HuH-7 (cell line): ENCODE results near the gene VAV3.

Experiments
- DNase-seq: peaks from one replicate; pipeline ENCODE4 v3.0.0; 2011; ENCODE audit warnings: low spot score

Gene VAV3

DNA sequence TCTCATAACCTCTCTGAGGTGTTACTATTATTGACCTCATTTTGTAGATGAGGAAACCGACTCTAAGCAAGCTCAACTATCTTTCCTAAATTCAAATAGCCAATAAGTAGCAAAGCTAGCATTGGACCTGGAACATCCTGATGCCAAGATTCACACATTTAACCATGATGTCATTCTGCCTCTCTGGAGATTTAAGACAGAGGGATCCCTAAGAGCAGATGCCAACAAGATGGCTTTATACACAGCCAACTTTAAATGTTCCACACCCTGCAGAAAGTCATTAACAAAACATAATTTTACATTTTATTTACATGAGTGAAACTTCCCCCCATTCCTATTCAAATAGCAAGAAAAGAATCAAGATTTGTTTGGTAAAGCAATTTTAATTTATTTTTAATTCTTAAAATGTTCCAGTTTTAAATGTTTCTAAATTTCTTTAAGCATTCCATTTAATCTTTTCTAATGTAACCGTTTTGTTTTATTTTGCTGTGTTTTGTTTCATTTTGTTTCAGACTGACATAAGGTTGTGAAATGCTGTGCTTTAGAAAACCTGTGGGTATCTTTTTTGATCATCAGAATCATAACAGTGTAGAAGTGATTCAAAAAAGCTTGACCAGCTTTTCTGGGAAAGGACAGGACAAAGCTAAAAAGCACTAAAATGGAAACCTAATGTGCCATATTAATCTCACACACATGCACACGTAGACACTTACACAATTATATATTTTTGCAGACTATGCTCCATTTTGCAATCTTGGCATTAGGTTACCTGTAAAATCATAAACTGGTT, 7.6 kb upstream of the VAV3 start:
- no peak for DNase-seq

DNA sequence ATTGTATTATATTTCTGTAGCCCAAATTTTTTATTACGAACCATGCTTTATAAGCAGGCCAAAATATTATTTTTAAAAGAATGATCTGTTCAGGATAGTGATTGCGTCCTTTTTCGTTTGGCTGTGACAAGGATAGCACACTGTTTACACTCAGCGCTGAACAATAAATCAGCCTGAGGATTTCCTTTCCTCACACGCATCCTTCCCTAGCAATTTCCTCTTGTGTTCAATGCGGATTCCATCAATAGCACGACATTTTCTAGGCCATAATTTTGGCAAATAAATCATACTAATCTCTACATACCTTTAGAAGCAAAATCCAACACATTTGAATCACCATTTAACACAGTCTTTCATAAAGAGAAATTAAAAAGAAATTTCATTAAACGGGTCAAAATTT, 1.6 kb upstream of the VAV3 start:
- no peak for DNase-seq

DNA sequence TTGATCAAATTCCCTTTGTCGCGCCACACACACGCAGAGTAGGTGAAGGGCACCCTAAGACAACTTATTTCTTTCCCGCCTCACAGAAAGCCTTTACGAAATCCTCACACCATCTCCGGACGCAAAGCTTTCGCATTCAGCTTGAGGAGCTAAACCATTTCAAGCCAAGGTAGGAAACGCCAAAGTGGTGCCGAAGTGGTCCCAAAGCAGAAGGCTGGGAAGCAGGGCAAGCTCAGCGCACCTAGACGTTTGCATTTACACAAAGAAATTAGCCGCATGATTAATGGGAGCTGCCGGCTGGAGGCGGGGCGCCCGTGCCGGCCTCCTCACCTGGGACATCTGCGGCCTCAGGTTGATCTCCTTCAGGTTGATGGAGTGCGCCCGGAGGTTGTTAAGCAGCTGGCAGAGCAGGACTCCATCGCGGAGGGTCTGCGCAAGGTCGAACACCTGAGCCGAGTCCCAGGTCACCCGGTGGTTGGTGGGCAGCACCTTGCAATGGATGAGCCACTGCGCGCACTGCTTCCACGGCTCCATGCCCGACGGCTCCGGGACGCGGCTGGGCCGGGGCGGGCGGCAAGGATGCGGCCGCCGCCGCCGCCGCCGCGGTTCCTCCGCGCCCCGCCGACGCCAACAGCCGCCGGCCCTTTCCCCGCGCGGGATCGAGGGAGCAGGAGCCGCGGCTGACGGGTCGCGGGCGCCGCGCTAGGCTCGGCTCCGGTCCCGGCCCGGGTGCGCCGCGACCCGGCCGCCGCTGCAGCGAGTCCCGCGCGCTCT, 457 bp downstream of the VAV3 start:
- DNase-seq: no peak

DNA sequence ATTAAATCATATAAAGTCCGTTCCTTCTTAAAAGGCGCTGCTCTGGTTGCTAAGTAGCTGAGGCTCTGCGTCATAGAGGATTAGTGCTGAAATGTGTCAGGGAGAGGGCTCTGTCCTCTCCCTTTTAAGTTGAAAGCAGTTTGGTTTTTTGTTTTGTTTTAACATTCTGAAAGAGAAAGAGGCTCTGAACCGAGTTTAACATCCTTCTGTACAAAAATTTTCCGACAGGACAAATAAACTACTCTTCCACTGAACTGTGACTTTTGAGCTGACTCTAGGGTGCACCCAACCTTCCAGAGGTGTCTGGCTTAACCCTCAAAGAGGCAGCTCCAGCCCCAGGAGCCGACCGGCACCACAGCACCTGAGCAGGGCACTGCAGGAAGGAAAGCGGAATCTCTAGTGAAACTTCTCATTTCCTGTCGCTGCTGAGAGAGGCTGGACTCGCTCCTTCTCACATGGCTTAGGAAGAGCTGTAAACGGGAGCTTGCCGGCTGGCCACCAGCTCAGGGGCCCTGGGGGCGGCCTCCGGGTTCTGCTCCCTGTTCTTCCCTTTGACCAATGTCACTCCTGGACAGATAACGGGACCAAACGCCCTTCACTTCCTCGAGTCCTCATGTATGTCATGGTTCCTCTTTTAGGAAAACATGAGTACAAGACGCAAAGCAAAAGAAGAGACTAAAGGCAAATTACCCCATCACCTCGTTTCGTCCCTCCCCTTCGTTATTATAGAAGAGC, 1.2 kb downstream of the VAV3 start:
- DNase-seq: no peak

DNA sequence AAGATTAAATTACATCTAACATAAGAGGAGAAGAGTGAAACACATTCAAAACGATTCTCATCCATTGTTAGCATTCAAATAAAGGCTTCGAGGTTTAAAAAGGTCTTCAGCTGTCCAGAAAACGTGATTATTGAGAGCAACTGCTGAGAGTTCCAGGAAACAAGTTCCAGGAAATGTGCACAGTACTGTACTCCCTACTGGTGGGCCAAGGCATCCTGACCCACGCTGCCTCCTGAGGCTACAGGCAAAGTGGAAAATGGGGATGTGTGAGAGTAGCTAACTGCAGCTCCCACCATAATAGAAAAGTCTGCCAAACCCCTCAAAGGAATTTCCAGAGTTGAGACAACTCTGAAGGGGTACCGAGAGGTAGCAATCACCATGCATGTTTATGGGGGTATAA, 2.0 kb downstream of the VAV3 start:
- no peak for DNase-seq

DNA sequence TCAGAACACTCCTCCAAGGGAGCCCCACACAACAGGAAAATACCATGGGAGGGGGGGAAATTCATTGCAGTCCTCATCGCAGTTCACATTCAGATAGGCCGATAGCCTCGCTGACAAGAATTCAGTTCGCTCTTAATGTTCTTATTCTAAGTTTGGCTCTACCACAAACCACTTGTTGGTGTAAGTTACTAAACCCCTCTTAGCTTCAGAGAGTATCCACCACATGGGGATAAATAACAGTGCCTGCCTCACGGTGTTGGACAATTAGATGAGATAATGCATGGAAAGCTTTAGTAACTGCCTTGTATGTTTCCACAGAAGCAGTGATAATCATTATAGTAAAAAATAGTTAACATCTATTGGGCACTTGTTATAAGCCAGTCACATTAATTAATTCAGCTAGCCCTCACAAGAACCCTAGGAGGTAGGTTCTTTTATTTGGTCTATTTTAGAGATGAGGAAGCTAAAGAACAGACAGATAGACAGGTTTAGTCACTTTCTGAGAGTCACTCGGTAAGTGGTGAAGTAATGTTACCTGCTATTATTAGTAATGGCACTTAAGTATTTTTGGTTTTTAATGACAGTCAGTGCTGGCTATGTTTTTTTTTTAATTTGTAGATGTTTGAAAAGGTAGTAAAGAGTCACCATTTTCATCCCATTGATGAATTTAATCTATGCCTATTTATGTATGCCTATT, 10.1 kb downstream of the VAV3 start:
- DNase-seq: no peak

DNA sequence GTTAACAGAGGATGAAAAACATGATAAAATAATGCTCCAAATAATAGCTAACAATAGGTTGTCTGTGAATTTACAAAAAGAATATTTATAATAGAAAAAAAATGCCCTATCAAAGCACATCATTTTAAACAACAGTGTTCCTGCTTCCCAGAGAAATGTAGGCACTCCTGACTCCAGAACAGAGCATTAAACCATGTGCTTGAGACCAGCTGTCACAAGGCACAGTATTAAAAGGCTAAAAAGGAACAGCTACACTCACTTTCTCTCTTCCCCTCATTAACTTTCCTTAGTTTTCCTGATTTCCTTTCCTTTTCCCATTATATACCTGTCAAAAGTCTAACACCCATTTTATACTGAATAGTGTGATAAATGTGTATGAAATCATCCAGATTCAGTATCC, 10.9 kb downstream of the VAV3 start:
- no peak for DNase-seq

DNA sequence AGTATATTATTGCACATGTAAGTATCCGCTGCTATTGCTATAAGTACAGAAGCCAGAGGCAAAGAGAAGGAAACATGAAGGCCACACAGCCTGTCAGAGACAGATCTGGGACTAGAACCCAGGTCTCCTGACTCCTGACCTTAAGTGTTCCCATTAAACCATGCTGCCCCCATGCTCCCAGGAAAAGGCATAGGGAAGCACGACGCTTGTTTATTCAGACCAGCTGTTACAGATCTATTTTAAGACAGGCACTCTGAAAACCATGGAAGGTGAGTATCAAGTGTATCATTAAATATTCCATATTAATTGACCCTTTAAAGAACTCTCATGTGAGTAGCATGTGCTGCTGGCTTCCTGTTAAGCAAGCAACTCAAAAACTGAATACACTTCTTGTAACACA, 11.4 kb downstream of the VAV3 start:
- no peak for DNase-seq

DNA sequence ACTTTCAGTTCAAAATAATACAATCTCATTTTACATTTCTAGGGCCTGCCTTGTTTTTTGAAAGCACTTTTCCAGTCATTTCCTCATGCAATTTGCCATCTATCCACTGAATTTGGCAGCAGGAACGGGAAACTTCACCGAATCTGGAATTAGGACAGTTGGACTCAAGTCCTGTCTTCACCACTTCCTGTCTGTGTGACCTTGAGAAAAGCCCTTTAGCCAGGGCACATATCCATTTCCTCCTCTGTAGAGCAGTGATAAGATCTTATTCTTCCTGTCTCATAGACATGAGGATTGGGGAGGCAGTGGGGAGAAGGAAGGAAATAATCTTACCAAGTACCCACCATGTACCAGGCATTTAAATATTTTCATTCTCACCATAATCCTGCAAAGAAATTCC, 12.0 kb downstream of the VAV3 start:
- no peak for DNase-seq

DNA sequence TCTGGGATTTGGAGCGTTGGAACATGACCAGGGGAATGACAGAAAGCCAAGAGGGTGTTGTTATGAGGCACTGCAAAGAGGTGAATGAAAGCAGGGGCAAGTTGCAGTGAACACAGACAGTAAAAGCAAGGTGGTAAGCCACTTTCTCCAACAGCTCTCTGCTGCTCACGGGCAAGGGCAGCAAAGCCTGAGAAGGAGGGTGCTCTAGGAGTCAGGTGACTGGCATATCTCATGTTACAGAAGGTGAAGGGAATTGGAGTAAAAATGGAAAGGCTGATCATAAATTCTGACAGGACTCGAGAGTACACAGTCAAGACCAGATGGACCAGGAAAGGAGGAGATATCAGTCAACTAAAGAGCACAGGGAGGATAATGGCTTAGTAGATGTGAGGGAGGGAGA, 14.5 kb downstream of the VAV3 start:
- DNase-seq: no peak

DNA sequence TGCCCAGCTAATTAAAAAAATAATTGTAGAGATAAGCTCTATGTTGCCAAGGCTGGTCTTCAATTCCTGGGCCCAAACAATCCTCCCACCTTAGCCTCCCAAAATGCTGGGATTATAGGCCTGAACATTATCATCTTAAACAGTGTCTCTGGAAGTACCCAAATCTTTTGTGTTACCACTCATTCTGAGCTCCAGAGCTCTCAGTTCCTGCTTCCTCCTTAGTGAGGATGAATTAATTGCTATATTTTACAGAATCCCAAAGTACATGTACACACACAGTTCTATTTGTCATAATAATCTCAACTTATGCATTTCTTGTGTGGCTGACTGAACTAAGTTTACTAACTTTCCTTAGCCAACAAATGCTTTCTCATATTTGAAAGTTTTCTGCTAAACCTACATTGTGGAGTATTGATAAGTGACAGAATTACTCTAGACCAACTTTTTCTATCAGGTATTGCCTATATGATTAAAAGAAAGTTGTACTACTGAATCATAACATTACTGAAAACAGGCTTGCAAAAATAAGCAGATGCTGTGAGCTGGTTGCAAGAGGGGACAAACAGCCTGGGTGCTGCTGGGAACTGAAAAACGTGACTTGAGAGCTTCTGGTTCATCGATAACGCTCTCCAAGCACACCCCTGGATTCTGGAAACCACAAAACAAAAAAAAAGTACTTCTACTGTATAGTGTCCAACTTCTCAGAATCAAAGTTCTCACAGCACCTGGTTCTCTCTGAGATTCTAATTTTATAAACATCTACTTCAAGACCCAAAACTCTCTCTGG, 15.3 kb downstream of the VAV3 start:
- DNase-seq: no peak

DNA sequence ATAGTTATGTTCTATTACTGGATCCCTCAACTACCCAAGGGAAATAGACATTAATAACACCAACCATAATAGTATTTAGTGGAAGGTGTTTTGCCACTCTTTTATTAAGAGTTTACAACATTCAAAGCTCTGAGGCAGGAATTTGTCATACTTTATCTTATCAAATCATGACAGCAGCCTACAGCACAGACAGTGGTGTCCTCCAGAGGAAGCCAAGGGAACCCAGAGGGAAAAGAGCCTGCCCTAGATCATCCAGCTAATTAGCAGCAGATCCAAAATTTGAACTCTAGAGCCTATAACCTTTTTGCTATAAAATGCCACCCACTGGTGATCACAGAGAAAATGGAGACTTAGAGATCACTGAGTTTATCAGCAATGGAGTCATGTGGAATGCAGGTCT, 18.2 kb downstream of the VAV3 start:
- DNase-seq: no peak

DNA sequence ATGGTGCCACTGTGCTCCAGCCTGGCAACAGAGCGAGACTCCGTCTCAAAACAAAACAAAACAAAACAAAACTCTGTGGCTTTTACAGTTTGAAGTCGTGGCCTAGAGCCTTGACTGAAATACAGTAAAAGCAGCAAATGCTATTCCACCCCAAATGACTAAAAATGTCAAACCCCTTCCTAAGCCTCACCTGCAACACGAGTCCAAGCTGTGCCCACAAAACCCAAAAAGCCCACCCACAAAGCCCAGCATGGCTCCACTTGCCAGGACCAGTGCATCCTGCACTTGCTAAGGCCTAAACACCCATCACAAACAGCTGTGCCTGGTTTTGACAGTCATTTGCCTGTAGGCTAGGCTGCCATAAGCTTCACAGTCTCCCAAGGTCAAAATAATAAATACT, 21.3 kb downstream of the VAV3 start:
- DNase-seq: no peak

DNA sequence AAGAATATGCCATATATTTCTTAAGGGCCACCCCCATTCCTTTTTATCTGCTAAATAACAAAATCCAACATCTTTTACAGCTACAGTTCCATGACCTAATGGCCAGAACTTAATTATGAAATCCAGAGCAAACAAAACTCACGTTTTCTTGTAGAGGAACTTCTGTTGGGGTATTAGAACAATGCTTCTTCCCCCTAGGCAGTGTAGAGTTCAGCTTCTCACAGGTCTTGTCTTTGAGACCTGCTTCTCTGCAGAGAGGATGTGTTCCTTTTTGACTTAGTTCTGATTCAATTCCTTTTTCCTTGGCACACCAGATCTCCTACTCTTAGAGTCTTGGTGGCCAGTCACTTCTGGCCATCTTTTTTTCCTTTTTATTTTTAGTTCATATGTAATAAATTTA, 22.2 kb downstream of the VAV3 start:
- no peak for DNase-seq

DNA sequence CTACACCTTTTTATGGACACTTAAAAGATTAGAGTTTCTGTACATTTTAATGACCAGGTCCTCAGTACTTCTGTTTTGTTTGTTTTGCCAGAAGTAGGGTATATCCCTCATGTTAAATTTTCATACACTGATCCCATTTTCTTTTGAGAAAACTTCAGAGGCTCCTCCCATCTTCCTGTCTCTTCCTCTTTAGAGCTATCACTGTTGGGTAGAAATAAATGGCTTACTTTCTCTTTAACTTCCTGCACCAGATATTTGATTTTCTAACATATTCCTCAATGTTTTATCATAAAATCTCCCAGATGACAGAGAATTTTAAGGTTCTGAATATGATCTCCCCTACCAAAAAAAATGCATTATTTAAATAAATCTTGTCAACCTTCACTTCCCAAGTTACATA, 23.4 kb downstream of the VAV3 start:
- no peak for DNase-seq

DNA sequence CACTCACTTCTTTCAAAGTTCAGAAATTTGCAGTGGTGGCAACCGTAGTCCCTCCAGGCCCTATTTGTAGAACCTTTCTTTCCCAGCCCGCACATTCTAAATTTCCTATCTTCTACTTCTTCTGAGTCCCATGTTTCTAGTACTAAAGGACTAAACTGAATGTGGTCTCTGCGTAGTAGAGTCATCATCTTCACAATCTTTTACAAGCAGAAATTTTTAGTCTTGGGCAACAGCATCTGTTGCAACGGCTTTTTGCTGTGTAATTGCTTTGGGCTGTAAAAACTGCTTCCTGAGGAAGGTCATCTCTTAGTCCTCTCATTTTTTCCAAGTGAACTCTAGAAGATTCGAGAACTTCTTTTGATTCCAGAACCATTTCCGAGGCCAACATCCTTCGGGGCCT, 23.9 kb downstream of the VAV3 start:
- DNase-seq: no peak

DNA sequence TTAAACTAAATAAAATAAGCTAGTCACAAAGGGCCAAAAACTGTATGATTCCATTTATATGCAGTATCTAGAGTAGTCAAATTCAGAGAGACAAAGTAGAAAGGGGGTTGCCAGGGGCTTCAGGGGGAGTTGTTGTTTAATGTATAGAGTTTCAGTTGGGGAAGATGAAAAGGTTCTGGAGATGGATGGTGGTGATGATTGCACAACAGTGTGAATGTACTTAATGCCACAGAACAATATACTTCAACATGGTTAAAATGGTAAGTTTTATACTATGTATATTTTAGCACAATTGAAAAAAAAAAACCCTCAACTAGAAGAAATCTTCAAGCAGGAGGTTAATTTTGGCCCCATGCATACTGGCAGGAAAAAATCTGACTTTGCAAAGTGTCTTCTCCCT, 24.3 kb downstream of the VAV3 start:
- no peak for DNase-seq

DNA sequence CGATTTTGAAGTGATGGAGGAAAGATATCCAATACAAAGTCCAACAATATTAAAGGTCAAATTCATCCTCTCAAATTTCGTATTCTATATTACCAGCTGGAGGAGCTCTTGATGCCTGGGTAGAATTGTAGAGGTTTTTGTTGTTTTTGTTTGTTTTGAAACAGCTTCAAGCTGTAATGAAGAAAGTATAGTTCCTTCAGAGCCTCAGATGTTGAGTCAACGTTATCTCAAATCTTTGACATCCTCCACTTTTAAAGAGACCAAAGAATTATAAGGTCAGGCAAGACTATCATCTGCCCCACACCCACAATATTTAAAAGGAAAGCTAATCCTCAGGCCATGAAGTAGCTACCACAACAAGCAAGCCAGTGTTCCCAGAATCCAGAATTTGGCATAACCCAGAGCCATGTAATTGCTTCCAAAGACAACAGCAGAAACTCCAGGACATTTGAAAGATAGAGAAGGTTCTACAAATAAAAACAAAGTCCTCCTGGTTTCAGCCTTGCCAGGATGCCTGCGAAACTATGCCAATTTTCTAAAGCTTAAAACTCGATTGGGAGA, 24.9 kb downstream of the VAV3 start:
- DNase-seq: no peak

DNA sequence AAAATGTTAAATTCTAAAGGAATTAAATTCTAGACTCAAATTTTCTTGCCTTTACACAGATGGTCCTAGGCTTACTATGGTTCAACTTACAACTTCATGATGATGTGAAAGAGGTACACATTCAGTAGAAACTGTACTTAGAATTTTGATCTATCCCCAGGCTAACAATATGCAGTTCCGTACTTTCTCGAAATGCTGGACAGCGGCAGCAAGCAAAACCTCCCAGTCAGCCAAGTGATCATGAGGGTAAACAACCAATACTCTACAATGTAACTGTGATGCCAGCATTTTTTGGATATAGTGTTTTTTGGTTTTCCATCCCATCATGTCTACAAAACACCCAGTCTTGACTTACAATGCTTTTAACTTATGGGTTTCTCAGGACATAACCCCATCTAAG, 25.7 kb downstream of the VAV3 start:
- DNase-seq: no peak

DNA sequence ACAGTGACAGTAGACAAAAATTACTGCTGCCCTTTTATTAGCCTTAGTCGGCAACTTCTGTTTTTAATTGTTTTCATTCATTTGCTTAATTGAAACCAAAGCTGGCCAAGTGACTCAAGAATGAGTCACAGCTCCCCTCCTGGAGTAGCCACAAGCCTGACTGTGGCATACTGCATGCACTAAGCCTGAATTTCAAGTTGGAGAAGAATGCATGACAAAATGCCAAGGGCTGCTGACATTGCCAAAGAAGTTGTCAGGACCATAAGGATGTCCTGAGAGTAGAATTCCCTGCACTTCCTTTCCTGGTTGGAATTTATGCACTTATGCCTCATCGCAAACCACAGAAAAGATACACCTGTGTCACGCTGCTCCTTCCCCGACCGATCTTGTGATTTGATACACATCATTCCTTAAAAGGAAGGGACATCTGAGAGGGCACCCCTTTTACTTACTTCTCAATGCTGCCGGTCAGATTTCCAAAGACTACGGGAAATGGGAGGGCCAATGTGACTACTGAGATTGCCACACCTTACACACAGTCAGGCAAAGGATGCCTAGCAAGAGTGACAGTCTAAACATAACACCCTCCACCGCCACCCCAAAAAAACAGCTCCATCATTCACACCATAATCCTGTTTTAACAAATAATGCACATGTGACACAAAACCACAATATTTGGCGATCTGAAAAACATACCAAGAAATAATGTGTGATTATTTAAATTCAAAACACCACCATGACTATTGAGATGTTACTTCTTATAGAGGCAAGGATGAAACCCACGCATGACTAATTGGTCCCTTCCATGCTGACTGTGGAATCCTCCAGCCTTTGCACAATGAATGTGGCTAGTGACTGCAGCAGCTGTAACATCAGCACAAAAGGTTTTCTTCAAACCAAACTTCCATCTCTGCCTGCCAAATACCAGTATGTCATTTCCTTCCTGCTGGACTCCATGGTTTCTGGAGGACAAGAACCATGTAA, 28.2 kb downstream of the VAV3 start:
- DNase-seq: no peak
